NCI-H2107 treated with DMSO at 0.1 percent for 48 hours (cell line): Measurements from ENCODE around the gene TMEM223.
"Not testable (repeated sequence)": the region's sequence is repeated elsewhere in the genome, so short reads cannot be mapped to it uniquely, and the experiment has no call there.

Source experiments
- DNase-seq: peaks from one replicate; lab custom pipeline; 2025; ENCODE audit not compliant: unreplicated experiment; lab: John Stamatoyannopoulos, UW

The TMEM223 gene

GRCh38 chr11:62804310-62805075 lies 12.7 kb upstream of the TMEM223 start:
- DNase-seq, result no peak

- no peak for DNase-seq
Observed at GRCh38 chr11:62801071-62801470, 9.3 kb upstream of the TMEM223 start.

- no peak for DNase-seq
Observed at GRCh38 chr11:62799486-62799885, 7.7 kb upstream of the TMEM223 start.

- no peak for DNase-seq
Observed at GRCh38 chr11:62796281-62796680, 4.5 kb upstream of the TMEM223 start.

GRCh38 chr11:62794201-62794775 lies 2.5 kb upstream of the TMEM223 start:
- DNase-seq, result no peak

GRCh38 chr11:62792202-62792575 lies 383 bp upstream of the TMEM223 start:
- DNase-seq, result no peak

GRCh38 chr11:62789576-62789975 lies 2.2 kb downstream of the TMEM223 start:
- DNase-seq, result no peak

GRCh38 chr11:62788991-62789390 lies 2.8 kb downstream of the TMEM223 start:
- no peak for DNase-seq

- DNase-seq, result peak; percentile 82
Observed at GRCh38 chr11:62787005-62787759, 4.6 kb downstream of the TMEM223 start, which contains the start of gene TMEM179B. Gene TMEM179B (plus strand): TSS chr11:62787402. CDS start chr11:62787432, 30 bp downstream.

- peak; percentile 39 for DNase-seq
Observed at GRCh38 chr11:62786318-62787004, 5.3 kb downstream of the TMEM223 start.

- no peak for DNase-seq
Observed at GRCh38 chr11:62782753-62783152, 9.1 kb downstream of the TMEM223 start.

- no peak for DNase-seq
Observed at GRCh38 chr11:62778441-62778840, 13.4 kb downstream of the TMEM223 start.

- no peak for DNase-seq
Observed at GRCh38 chr11:62777389-62777788, 14.4 kb downstream of the TMEM223 start.

- DNase-seq, result no peak
Observed at GRCh38 chr11:62775646-62776045, 16.2 kb downstream of the TMEM223 start.

GRCh38 chr11:62774407-62774806 lies 17.4 kb downstream of the TMEM223 start:
- DNase-seq, result no peak

- peak; percentile 90 for DNase-seq
Observed at GRCh38 chr11:62771144-62772021, 20.4 kb downstream of the TMEM223 start, which contains the start of gene TAF6L. Gene TAF6L (plus strand): TSS chr11:62771396. CDS start chr11:62775784, 4,388 bp downstream.

- DNase-seq, result peak; percentile 67
Observed at GRCh38 chr11:62770778-62771143, 21.0 kb downstream of the TMEM223 start.

- DNase-seq, result not testable (repeated sequence)
Observed at GRCh38 chr11:62760867-62761227, 31.0 kb downstream of the TMEM223 start.

GRCh38 chr11:62757846-62758788 lies 33.7 kb downstream of the TMEM223 start:
- no peak for DNase-seq
